Cortex of kidney (tissue), 1 donor: ENCODE data around the gene ARSH.
"Not testable (repeated sequence)": the region's sequence is repeated elsewhere in the genome, so short reads cannot be mapped to it uniquely, and the experiment has no call there.

Experiments
- DNase-seq: peaks from one replicate; lab custom pipeline; 2025; lab: John Stamatoyannopoulos, UW

The ARSH gene, protein sequence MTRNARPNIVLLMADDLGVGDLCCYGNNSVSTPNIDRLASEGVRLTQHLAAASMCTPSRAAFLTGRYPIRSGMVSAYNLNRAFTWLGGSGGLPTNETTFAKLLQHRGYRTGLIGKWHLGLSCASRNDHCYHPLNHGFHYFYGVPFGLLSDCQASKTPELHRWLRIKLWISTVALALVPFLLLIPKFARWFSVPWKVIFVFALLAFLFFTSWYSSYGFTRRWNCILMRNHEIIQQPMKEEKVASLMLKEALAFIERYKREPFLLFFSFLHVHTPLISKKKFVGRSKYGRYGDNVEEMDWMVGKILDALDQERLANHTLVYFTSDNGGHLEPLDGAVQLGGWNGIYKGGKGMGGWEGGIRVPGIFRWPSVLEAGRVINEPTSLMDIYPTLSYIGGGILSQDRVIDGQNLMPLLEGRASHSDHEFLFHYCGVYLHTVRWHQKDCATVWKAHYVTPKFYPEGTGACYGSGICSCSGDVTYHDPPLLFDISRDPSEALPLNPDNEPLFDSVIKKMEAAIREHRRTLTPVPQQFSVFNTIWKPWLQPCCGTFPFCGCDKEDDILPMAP

GRCh38 chrX:3006495-3006894, at the start of gene ARSH:
ARSH (plus strand) TSS chrX:3006546; CDS start chrX:3006613, 67 bp downstream.
- no peak for DNase-seq

DNA sequence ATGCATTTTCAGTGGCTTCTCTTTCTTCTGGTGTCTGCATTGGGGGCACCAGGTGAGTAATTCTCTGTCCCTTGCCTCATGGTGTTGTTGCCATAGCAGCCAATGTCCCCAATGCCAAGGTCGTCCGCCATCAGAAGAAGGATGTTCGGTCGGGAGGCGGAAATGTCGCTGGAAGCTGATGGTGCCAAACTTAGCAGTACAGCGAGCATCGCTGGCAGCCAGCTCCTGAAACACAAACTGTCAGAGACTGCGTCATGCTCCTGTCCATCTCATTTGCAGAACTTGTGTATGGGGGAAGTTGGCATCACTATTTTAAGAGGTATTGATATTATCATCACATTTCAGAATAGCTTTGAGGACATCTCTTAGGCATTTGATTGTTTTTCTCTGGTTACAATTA, 48.1 kb upstream of the ARSH start:
- DNase-seq, result no peak

- no peak for DNase-seq
Measured at GRCh38 chrX:2960861-2961515, 45.4 kb upstream of the ARSH start.

DNA sequence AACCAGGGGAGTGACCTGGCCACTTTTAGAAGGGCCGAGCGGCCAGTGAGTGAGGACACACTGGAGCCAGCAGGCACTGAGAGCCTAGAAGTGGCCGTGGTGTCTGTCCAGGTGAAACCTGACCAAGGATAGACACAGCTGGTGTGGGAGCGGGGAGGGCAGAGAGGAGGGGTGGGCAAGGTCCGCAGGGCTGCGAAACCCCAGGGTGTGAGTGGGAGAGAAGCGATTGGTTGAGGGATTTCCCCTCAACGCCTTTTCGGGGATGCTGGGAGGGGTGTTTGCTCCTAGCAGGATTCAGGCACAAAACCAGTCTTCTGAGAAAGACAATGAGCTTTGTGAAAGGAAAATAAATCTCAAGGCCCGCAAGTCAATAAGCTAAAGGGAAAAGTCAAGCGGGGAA, 44.0 kb upstream of the ARSH start:
- DNase-seq, result no peak

GRCh38 chrX:2963449-2963848, 42.9 kb upstream of the ARSH start:
- DNase-seq, result not testable (repeated sequence)

DNA sequence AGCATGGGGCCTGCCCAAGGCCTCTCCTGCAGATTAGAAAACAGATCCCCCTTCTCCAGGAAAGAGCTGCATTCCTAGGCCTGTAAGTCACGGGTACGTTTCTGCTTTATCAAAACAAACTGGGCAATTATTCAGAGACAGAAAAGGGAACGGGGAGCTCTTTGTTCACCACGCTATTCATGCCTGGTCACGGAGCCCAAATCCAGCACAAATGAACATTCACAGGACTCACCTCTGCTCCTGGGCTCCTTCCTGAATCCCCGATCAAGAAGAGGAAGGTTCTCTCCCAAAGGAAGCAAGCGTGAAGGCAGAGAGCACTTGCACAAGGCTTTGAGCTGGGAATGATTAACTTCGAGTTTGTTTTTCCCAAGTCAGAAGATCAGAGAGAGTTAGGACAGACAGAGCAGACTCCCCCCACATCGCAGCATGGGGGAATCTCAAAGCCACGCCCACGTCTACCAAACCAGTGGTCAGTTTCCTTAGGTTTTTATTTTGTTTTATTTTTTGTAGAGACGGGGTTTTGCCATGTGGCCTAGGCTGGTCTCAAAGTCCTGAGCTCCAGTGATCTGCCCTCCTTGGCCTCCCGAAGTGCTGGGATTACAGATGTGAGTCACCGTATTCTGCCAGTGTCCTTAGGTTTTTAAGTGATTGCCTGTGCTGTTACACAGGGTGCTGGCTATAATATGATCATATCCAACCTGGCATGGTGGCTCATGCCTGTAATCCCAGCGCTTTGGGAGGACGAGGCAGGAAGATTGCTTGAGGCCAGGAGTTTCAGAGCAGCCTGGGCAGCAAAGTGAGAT, 42.2 kb upstream of the ARSH start:
- not testable (repeated sequence) for DNase-seq

DNA sequence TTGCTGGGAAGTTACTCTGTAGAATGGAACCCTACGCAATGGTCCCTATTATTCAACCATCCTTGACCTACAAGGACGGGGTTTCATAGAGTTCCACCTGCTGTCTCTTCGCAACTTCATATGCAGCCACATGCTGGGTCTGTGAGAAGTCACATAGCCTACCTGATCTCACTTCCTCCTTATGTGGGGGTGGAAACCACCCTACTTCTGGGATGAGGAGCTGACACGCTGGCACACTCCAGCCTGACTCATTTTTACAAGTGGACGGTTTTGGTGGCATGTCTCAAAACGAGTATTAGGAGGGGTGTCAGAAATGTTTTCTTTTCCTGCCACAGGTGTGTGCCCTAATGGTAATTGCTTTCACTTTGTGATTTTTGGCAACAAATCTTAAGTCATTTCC, 40.4 kb upstream of the ARSH start:
- DNase-seq, result no peak

DNA sequence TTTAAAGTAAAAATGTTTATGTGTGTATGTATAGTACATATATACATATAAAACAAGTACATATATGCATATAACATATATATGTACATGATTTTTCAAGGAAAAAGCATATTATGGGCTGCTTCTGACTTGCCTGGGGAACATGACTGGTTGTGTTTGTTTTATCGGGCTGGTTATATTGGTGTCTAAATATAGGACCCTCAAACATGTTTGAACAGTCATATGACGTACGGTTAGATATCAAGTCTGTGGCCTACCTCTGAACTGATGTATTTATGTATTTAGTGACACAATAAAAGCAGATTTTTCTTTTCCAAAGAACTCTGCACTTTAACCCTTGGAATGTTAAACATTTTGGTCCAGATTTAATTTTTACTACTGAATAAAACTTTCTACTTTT, 39.3 kb upstream of the ARSH start:
- no peak for DNase-seq

DNA sequence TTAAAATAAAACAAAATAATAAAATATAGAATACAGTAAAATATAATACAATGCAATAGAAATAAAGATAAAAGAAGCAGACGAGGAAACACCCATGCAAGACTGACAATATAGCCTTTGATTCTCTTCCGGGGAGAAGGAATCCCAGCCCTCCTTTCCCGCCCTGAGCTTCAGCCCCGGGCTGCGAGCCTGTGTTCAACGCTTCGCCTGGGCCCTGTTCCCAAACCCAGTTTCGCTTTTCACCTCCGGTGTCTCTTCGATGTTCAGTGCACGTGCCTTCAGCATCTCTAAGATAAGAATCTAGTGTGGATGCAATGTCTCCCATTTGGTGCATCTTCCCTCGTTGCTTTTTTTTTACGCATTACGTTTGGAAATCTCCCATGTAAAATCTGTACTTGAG, 38.8 kb upstream of the ARSH start:
- no peak for DNase-seq

DNA sequence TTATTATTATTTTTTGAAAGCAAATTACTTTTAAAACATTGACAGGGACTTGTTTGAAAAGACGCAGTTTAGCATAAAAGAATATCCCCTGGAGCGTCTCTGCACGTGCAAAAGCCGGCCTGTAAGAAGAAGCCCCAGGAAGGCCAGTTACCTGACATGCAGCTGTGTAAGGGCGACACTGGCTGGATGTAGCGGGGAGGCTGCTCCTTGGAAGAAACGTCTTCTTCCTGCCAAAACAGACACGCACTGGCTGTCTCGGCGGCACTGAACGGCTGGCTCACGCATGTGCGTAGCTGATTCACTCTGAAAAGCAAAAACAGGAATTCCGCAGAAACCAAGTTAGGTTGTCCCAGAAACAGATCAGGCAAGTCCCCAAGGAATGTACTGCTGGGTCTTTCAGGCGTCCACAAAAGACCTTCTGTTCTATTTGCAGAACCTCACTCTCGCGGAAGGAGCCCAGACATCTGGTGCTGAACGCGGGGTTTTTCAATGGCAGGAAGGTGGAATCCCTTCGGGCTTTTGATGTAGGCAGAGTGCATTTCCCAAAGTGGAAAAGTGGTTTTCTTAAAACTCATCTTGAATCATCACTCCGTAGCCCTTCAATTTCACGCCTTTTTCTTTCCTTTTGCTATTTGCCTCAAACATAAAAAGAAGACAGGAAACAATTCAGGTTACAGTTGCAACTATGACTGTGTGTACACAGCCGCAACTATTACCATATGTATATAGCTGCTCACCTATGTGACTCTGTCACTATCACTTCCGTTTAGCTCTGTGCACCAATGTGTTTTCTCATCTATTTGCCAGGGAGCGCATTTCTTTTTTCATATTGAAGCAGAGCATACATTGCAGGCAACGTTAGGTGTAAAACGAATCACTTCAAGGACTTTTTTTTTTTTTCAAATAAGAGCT, 38.1 kb upstream of the ARSH start:
- no peak for DNase-seq

- DNase-seq, result no peak
Measured at GRCh38 chrX:2969021-2969420, 37.3 kb upstream of the ARSH start.

DNA sequence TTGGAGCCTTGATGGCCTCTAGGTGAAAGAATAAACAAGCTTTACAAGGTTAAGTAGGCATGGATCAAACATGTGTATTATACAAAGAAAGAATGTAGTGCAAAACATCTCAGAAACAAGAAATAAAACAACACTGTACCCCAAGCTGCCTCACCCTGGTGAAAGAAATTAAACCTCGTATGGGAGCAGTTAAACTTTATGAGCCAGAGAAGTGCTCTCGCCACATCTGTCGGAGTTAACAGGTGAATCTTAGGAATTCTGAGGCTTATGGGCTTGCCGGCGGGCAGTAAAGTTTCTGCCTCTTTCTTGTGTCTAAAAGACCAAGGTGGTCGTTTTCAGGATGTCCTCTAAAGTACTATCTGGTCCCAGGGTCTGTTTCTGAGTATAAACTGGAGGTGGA, 34.0 kb upstream of the ARSH start:
- DNase-seq, result no peak

GRCh38 chrX:2974961-2975360, 31.4 kb upstream of the ARSH start:
- no peak for DNase-seq

DNA sequence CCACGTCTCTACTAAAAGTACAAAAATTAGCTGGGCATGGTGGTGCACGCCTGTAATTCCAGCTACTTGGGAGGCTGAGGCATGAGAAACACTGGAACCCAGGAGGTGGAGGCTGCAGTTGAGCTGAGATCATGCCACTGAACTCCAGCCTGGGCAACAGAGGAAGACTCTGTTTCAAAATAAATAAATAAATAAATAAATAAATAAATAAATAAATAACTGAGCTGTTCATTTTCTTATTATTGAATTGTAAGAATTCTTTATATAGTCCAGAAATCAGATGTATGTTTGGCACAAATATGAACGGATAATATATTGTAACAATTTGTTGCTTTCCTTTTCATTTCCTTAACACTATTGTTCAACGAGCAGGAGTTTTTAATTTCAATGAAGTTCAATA, 27.7 kb upstream of the ARSH start:
- DNase-seq, result not testable (repeated sequence)

DNA sequence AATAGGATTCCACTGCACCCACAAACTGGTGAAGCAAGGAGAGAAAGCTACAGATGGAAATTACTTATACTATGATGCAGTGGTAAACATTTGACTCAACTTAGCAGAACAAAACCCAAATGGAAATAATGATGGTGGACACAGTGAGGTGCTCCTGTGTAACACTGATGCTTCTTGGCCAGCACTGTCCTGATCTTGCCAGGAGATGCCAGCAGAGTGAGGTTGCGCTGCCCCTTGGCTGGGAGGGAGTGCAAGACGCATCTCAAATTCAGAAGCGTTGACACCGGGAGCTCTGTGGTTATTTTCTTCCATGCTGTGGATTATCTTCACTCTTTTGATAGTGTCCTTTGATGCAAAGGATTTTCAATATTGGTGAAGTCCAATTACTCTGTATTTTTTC, 22.0 kb upstream of the ARSH start:
- no peak for DNase-seq

DNA sequence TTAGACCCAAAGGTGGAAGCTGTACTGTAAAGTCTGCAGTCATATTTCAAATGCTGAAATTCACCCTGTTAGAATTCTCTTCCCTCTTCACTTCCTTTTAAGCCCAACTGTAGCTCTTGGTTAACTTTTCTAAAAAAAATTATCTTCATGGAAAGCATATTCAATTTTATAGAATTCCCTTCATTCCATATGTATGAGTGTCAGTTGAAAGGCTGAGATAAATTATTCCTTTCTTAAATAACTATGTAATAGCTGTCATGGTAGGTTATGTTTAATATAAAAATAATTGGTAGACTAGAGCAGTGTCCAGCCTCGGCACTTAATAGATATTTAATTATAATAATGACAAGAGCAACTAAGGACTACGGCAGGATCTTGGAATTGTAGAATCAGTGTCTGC, 16.8 kb upstream of the ARSH start:
- DNase-seq, result no peak

- DNase-seq, result no peak
Measured at GRCh38 chrX:3010532-3010931, 4.2 kb downstream of the ARSH start.

GRCh38 chrX:3017492-3017891, 11.1 kb downstream of the ARSH start:
- DNase-seq, result no peak

DNA sequence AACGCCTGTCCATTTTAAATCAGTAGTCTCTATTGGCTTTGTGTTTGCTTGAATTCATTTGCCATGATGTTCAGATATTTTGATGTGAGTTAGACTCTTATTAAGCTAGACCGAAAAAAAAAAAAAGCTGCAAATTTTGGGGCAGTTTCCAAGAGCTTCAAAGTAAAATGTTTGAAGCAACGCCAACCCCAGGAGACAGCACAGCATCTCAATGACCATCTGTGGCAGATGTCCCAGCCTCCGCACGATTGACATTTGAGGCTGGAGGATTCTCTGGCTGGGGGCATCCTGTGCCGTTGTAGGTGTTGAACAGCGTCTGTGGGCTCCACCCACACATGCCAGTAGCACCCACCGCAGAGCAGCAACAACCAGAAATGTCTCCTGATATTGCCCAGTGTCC, 17.8 kb downstream of the ARSH start:
- DNase-seq, result no peak

DNA sequence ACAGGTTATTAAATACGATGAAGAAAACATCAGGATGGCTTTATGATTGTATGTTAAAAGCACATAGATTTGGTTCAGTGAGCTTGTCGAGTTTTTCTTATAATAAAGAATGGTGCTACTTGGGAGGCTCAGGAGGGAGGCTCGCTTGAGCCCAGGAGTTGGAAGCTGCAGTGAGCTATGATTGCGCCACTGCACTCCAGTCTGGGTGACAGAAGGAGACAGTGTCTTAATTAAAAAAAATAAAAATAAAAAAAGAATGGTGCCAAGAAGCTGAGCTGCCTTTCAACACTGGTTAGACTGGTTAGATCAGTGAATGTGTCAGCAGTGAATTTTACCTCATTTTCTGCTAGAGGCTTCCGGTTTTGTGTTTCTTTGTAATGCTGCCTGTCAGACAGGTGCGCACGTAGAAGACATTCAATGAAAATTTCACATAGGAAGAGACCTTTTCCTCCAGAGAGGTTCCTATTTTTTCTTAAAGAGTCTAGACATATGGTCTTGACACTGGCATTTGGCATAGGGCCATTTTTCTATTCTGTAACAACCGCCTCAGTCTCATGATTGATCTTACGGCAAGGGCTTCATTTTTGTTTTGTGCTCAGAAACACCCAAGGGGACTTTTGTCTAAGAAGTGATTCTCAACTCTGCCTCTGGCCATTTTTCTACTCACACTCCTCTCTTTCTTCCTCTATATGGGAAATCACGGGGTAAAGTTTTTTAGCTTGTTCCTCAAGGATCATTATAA, 19.9 kb downstream of the ARSH start:
- DNase-seq, result no peak

DNA sequence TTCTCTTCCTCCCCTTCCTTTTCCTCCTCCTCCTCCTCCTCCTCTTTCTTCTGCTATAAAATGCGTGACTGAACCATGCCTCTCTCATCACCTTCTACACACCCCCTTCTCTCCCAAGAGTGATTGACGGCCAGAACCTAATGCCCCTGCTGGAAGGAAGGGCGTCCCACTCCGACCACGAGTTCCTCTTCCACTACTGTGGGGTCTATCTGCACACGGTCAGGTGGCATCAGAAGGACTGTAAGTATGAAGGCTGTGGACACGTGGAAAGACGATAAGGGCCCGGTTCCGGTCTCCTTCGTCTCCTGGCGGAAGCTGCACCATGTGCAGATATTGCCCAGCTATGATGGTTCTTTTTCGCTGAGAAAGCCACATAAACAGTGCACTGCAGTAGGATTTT, 22.8 kb downstream of the ARSH start:
- DNase-seq, result no peak
